T-helper 2 cell treated with Interferon-gamma antibody and Interleukin-4, amounts not matched to agents 100 ng/mL and 5 ng/mL, for 36 hours (primary cell): Measurements from ENCODE around the gene CD86. TPM values are rescaled to one million over a fixed set of nuclear protein-coding genes. Genes with fewer than 3 reads are reported as not detected.
"Not testable (repeated sequence)": the region's sequence is repeated elsewhere in the genome, so short reads cannot be mapped to it uniquely, and the experiment has no call there.

ENCODE experiments used
- intact Hi-C: fragments of 100-400 bp; cut with micrococcal nuclease; formaldehyde crosslinking; loops from one replicate; pipeline ENCODE4 v1.15.1; 2023
- total RNA-seq: library from RNA; stranded (reverse); gene quantifications from 2 replicates; pipeline ENCODE4 v1.2.3, GENCODE V29; 2022

Gene CD86
- total RNA-seq, 1 donor from 2014 or later: 9.3 TPM

- intact Hi-C loops: no loop called here
Measured at GRCh38 chr3:122132949-122133540, 77.9 kb downstream of the CD86 start.

DNA sequence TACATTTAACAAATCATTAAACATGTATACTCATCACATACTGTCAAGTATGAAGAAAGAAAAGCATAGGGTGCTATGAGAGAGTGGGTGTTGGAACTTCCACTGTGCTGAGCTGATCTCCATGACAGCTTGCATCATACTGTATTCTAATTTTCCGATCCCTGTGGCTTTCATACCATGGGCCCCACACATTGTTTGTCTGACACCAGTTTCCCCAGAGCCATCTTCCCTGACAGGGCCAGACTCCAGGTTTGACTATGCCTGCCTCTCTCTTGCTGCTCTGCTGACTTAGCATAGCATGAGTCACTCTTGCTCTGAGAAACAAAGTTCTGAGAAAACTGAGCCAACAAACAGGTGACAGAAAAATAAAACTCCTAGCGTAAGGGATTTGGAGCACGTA, 91.3 kb downstream of the CD86 start:
- intact Hi-C loops: no loop called here

DNA sequence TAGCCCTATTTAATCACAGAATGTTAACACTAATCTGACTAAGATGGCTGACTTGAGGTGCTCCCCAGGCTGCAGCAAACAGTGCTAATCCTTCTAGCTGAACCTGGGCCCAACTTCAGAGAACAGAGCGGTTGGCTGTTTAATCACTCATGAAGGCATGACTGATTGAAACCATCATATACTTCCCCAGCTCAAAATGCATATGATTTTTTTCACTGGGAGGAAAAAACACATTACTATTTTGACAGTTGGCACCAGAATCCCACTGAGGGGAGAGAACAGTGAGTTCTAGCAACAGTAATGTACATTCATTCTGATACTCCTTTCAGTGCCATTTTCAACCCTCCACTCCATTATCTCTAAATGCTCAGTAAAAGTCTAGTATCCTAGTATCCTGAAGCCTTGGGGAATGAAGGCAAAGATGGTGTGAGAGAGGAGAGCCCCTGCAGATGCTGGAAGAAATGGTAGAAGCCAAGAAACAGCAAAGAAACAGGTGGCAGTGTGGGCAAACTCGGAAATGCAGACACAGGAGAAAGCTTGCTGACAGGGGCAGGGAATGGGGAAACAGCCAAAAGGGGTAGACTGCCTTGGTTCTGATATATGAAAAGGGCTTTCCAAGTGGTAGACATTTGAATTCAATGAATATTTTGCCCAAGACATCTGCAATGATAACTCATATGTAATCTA, 93.9 kb downstream of the CD86 start:
- intact Hi-C loops: no loop called here

DNA sequence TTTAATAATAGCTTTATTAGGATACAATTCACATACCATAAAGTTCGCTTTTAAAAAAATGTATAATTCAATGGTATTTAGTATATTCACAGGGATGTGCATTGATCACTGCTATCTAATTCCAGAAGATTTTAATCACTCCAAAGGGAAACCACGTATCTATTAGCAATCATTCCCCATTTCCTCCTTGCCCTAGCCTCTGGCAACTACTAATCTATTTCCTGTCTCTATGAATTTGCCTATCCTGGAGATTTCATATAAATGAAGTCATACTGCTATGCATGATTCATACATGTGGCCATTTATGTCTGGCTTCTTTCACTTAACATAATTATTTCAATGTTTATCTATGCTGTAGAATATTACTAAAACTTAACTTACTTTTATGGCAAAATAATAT, 96.3 kb downstream of the CD86 start:
- intact Hi-C loops: no loop called here

- intact Hi-C loops: not testable (repeated sequence)
Measured at GRCh38 chr3:122164983-122165382, 109.8 kb downstream of the CD86 start.

DNA sequence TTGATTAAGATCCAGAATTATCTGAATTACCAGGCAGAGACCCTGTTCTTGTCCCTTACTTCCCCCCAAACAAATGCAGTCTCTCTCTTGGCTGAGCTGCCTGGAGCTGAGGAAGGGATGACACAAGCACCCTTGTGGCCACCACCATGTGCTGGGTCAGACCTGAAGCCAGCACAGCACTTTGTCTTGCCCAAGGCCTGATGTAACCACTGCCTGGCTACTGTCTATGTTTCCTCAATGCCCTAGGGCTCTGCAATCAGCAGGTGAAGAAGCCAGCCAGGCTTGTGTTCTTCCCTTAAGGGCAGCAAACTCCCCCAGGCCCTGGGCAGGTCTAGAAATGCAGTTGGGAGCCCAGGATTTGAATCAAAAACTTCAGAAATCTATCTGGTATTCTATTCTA, 112.5 kb downstream of the CD86 start:
- intact Hi-C loops: no loop called here

GRCh38 chr3:122168044-122168443, 112.9 kb downstream of the CD86 start:
- intact Hi-C loops: no loop called here

DNA sequence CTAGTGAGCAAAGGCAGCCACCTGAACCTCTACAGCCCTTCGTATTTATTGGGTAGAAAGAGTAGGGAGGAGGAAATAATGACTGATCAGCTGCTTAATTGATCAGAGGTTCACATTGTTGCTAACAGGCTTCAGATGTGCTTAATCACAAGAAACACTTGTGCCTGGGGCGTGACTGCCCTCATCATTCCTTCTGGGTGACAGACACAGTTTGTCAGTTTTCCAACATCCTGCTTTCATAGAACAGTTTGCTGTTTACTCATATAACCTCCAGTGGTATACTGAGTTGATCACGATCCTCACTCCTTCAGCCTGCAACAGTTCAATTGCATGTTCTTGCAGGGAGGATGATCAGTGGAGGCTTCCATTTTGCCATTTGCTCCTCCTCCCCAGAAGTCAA, 114.7 kb downstream of the CD86 start:
- intact Hi-C loops: no loop called here

Other genes starting within 250 kb of the CD86 start
- 35.3 and 37.1 TPM in 2 replicates for gene IQCB1, start 220.3 kb upstream of the CD86 start, total RNA-seq
- 35.2 and 39.3 TPM in 2 replicates for gene EAF2, start 220.2 kb upstream of the CD86 start, total RNA-seq
- 10.8 and 11.3 TPM in 2 replicates for gene SLC15A2, start 161.0 kb upstream of the CD86 start, total RNA-seq
- gene ILDR1, start 33.1 kb upstream of the CD86 start, total RNA-seq: 0.43 TPM in 2 replicates
- gene CASR, start 128.3 kb downstream of the CD86 start, total RNA-seq: 0.02 TPM in 1 of 2 replicates, not detected in the other